ENCODE results near the gene ATP6V1B1.

- TF ChIP-seq POLR2AphosphoS5 (IDR thresholded peaks at IDR 0.05; ENCODE audit: borderline replicate concordance, low read depth, low read length), result no peak
- no peak for TF ChIP-seq FOXP2 (optimal IDR thresholded peaks at IDR 0.05; ENCODE audit: control extremely low read depth, extremely low read length, insufficient read depth)
Observed at GRCh38 chr2:70981421-70981820, 45.7 kb downstream of the ATP6V1B1 start.
